HEK293 (cell line): Measurements from ENCODE around the gene RCL1.

ENCODE experiments used
- EGR2 ChIP-seq: fragments of 450-650 bp; formaldehyde crosslinking; IDR thresholded peaks from 2 replicates; pipeline ENCODE4 v1.5.1; 2016; ENCODE audit warnings: low read depth, missing biosample characterization, missing genetic modification characterization
- GLIS1 ChIP-seq: fragments of 450-650 bp; formaldehyde crosslinking; IDR thresholded peaks from 2 replicates; pipeline ENCODE4 v1.5.1; 2016; ENCODE audit warnings: missing biosample characterization, missing genetic modification characterization
- HOXA7 ChIP-seq: sonication (generic); formaldehyde crosslinking; IDR thresholded peaks from 2 replicates; pipeline ENCODE4 v1.8.1; 2022; ENCODE audit warnings: missing genetic modification reagents, borderline replicate concordance
- HOXD13 ChIP-seq: sonication (generic); formaldehyde crosslinking; IDR thresholded peaks from 2 replicates; pipeline ENCODE4 v1.8.0; 2022; ENCODE audit warnings: missing genetic modification reagents, borderline replicate concordance
- OSR2 ChIP-seq: fragments of 450-650 bp; formaldehyde crosslinking; IDR thresholded peaks from 2 replicates; pipeline ENCODE4 v1.5.1; 2016; ENCODE audit warnings: missing biosample characterization, missing genetic modification characterization
- PRDM10 ChIP-seq: fragments of 450-650 bp; formaldehyde crosslinking; IDR thresholded peaks from 2 replicates; pipeline ENCODE4 v1.5.1; 2016; ENCODE audit warnings: missing biosample characterization, missing genetic modification characterization
- REST ChIP-seq: fragments of 450-650 bp; formaldehyde crosslinking; IDR thresholded peaks from 2 replicates; pipeline ENCODE4 v1.5.1; 2016; ENCODE audit warnings: missing biosample characterization, missing genetic modification characterization
- SP2 ChIP-seq: fragments of 450-650 bp; formaldehyde crosslinking; IDR thresholded peaks from 2 replicates; pipeline ENCODE4 v1.5.1; 2016; ENCODE audit warnings: missing biosample characterization, missing genetic modification characterization
- TRIM28 ChIP-seq: IDR thresholded peaks from 2 replicates; pipeline ENCODE4 v1.6.1; 2011; ENCODE audit warnings: low read length, control low read depth, borderline replicate concordance
- WT1 ChIP-seq: fragments of 450-650 bp; formaldehyde crosslinking; IDR thresholded peaks from 2 replicates; pipeline ENCODE4 v1.5.1; 2016; ENCODE audit warnings: missing biosample characterization, missing genetic modification characterization
- ZBTB11 ChIP-seq: fragments of 450-650 bp; formaldehyde crosslinking; conservative IDR thresholded peaks from 2 replicates; pipeline ENCODE4 v1.5.1; 2016; ENCODE audit warnings: low read depth, missing biosample characterization, missing genetic modification characterization
- ZBTB26 ChIP-seq: fragments of 450-650 bp; formaldehyde crosslinking; optimal IDR thresholded peaks from 2 replicates; pipeline ENCODE3; 2016; ENCODE audit warnings: missing biosample characterization, mild to moderate bottlenecking, missing genetic modification characterization
- ZBTB8A ChIP-seq: fragments of 450-650 bp; formaldehyde crosslinking; IDR thresholded peaks from 2 replicates; pipeline ENCODE4 v1.5.1; 2016; ENCODE audit warnings: missing biosample characterization, missing genetic modification characterization
- ZFHX2 ChIP-seq: fragments of 450-650 bp; formaldehyde crosslinking; conservative IDR thresholded peaks from 2 replicates; pipeline ENCODE4 v1.5.1; 2016; ENCODE audit warnings: missing biosample characterization, missing genetic modification characterization
- ZFP37 ChIP-seq: fragments of 450-650 bp; formaldehyde crosslinking; IDR thresholded peaks from 2 replicates; pipeline ENCODE4 v1.5.1; 2016; ENCODE audit warnings: missing biosample characterization, missing genetic modification characterization
- ZFP69B ChIP-seq: fragments of 450-650 bp; formaldehyde crosslinking; IDR thresholded peaks from 2 replicates; pipeline ENCODE4 v1.5.1; 2016; ENCODE audit warnings: missing biosample characterization, missing genetic modification characterization
- ZIC2 ChIP-seq: fragments of 450-650 bp; formaldehyde crosslinking; IDR thresholded peaks from 2 replicates; pipeline ENCODE4 v1.5.1; 2016; ENCODE audit warnings: missing biosample characterization, missing genetic modification characterization
- ZNF2 ChIP-seq: fragments of 450-650 bp; formaldehyde crosslinking; IDR thresholded peaks from 2 replicates; pipeline ENCODE4 v1.5.1; 2016; ENCODE audit warnings: missing biosample characterization, missing genetic modification characterization
- ZNF239 ChIP-seq: fragments of 450-650 bp; formaldehyde crosslinking; IDR thresholded peaks from 2 replicates; pipeline ENCODE4 v1.5.1; 2016; ENCODE audit warnings: missing biosample characterization, missing genetic modification characterization
- ZNF501 ChIP-seq: fragments of 450-650 bp; formaldehyde crosslinking; IDR thresholded peaks from 2 replicates; pipeline ENCODE4 v1.5.1; 2016; ENCODE audit warnings: missing biosample characterization, missing genetic modification characterization
- ZNF514 ChIP-seq: fragments of 450-650 bp; formaldehyde crosslinking; IDR thresholded peaks from 2 replicates; pipeline ENCODE4 v1.5.1; 2016; ENCODE audit warnings: missing biosample characterization, missing genetic modification characterization
- ZNF560 ChIP-seq: fragments of 450-650 bp; formaldehyde crosslinking; IDR thresholded peaks from 2 replicates; pipeline ENCODE4 v1.5.1; 2017; ENCODE audit warnings: missing biosample characterization, missing genetic modification characterization, borderline replicate concordance
- ZNF561 ChIP-seq: fragments of 450-650 bp; IDR thresholded peaks from 2 replicates; pipeline ENCODE4 v1.5.1; 2018; ENCODE audit warnings: missing biosample characterization, missing genetic modification characterization, borderline replicate concordance
- ZNF580 ChIP-seq: fragments of 450-650 bp; formaldehyde crosslinking; IDR thresholded peaks from 2 replicates; pipeline ENCODE4 v1.5.1; 2016; ENCODE audit warnings: missing biosample characterization, missing genetic modification characterization
- ZSCAN23 ChIP-seq: fragments of 450-650 bp; formaldehyde crosslinking; IDR thresholded peaks from 2 replicates; pipeline ENCODE4 v1.5.1; 2016; ENCODE audit warnings: missing biosample characterization, missing genetic modification characterization
- ZXDB ChIP-seq: fragments of 450-650 bp; formaldehyde crosslinking; IDR thresholded peaks from 2 replicates; pipeline ENCODE4 v1.5.1; 2016; ENCODE audit warnings: missing biosample characterization, missing genetic modification characterization

Gene RCL1

GRCh38 chr9:4792572-4793458 lies at the start of gene RCL1 (continued):
- TF ChIP-seq ZBTB11 (peak; percentile 7; the same call in 1 of the 2 replicates), EGR2 (tag by site-specific recombination) (peak; percentile 61; the same call in 1 of the 2 replicates), ZNF2 (tag by site-specific recombination) (0 out of 2 replicates have a peak, but pooled peaks have one; percentile 22), WT1 (tag by site-specific recombination) (0 out of 2 replicates have a peak, but pooled peaks have one; percentile 27), ZIC2 (peak; percentile 65), ZNF561 (tag by site-specific recombination) (no peak), HOXD13 (no peak), TRIM28 (peak; percentile 60; the same call in 1 of the 2 replicates), ZFHX2 (tag by site-specific recombination) (peak; percentile 87), PRDM10 (tag by site-specific recombination) (peak; percentile 77; the same call in 1 of the 2 replicates), OSR2 (tag by site-specific recombination) (no peak), ZNF560 (tag by site-specific recombination) (no peak), GLIS1 (tag by site-specific recombination) (peak; percentile 56), ZFP37 (tag by site-specific recombination) (peak; percentile 41; the same call in 1 of the 2 replicates), ZBTB8A (tag by site-specific recombination) (peak; percentile 51; the same call in 1 of the 2 replicates), REST (tag by site-specific recombination) (no peak), ZNF580 (tag by site-specific recombination) (no peak), ZBTB26 (peak; percentile 93), ZXDB (tag by site-specific recombination) (peak; percentile 41; the same call in 1 of the 2 replicates), ZNF501 (tag by site-specific recombination) (peak; percentile 61; the same call in 1 of the 2 replicates), ZFP69B (tag by site-specific recombination) (peak; percentile 53; the same call in 1 of the 2 replicates), HOXA7 (CRISPR knock-in tag) (no peak), SP2 (tag by site-specific recombination) (peak; percentile 84), ZSCAN23 (tag by site-specific recombination) (peak; percentile 25; the same call in 1 of the 2 replicates), ZNF514 (tag by site-specific recombination) (no peak), ZNF239 (no peak)
